Embryonic facial prominence (tissue), 1 donor: ENCODE measurements around the gene BCAR1.
"Not testable (repeated sequence)": the region's sequence is repeated elsewhere in the genome, so short reads cannot be mapped to it uniquely, and the experiment has no call there.

Source experiments
- DNase-seq: peaks from one replicate; pipeline ENCODE4 v3.0.0-alpha.2; 2016; ENCODE audit errors: extremely low spot score

BCAR1 gene

DNA sequence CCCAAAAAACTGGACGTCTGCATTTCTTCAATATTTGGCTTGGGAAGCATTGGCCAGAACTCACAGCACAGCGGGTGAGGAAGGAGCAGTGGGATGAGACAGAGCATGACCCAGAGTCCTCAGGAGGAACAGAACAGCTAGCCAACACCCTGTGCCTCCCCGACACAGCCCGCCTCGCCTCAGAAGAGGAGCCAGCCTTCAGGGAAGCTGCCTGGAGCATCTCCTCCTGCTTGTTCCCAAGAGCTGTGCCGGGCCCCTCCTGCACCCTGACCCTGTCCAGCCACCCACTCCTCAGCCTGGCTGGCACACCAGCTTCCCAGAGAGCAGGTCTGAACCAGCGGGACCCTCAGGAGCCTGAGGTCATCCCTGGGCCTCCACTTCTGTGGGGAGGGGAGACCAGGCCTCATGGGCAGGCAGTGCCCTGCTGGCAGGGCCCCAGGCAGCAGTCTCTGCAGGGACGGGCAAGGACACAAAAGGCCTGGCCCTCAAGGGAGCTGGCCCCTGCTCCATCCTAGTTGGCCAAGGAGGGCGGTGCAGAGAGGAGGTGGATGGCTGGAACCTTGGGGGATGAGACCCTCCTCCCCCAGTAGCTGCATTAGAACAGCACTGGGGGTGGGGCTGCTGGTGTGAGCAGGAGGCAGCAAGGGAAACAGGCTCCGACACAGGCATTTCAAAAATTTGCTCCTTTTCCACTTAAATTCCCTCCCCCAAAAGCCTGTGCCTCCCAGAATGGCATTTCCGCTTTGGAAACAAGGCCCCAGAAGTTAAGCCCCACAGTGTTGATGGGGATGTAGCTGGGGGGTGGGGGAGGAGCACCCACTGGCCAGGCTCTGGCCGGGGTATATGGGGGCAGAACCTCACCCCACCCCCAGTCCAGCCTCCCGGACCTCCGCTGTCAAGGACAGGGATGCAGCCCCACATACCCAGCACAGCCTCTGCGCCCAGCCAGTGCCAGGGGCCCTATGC, 1.8 kb upstream of the BCAR1 start:
- peak; percentile 52 for DNase-seq

DNA sequence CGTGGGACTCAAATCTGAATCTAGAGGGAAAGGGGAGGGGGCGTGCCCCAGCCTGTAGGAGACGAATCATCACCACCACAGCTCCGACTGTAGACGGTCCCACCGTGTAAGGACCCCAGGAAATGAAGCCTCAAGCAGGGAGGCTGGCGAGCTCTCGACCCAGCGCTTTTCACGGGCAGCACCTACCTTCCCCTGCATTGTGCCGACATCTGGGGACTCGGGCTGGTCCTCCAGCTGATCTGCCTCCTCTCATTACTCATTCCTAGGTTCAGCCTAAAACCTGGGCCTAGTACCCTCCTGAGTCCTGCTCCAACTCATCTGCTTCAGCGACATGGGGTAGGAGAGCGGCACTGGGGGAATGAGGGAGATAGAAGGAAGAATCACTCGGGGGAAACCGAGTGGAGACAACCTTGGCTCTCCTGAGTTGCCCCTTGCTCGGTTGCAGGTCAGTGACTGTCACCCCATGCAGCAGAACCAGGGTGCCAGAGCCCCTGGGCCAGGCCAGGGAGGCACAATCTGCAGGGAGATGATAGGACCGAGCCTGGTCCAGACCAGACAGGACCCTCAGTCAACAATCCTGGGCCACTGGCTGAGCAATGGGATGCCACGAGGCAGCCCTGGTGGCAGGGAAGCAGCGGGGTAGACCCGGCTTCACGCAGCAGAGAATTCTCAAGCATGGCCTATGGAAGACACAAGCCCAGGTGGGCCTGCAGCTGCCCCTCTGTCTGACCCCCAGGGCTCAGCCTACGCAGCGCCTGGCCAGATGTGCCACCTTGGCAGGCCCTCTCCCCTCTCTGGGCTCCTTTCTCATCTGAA, 833 bp upstream of the BCAR1 start:
- no peak for DNase-seq

DNA sequence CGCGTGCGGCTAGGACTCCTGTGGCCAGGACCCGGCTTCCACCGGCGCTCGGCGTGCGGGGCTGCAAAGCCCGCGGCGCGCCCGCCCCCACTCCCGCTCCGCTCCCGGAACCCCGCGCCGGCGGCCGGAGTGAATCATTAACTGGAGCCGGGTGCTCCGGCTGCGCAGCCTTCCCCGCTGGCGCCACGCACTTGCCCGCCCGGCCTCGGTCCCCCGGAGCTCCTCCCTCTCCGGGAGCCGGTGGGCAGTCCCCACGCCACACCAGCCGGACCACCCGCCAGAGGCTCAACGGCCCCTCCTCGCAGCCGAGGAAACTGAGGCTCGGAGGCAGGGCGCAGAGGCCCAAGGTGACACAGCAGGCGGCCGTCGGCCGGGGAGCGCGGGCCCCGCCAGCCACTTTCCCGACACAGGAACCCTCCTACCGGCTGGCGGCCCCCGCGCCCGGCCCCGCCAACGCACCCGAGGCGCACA, 580 bp downstream of the BCAR1 start:
- DNase-seq, result no peak

DNA sequence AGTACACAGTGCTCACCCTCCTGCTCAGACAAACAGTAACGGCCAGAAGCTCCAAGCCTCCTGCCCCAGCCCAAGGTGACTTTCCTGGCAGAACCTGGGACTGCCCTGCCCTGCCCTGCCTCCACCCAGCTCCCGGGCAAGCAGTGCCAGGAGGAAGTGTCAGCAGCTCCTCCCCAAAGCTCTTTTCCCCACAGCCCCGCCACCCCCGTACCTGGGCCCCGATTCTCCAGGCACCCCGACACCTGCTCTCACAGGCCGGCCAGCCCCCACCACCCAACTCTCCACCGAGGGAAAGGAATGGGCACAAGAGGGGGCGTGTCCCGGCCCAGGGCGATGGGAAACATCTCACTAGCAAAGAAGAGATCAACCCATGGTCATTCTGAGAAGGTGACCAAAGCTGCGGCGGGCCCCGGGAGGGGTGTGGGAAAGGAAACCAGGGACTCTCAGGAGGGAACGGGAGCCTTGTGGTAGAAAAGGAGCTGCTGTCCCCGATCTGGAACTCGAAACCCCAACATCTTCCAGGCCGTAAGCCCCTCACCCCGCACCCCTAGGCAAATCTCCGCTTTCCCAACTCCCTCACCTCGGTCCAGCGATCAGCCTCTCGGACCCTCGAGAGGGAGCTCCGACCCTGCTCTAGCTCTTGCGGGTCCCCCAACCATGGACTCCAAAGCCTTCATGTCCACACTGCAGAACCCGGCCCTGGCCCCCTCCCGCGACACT, 1.2 kb downstream of the BCAR1 start:
- no peak for DNase-seq

GRCh38 chr16:75249441-75249840, 2.0 kb downstream of the BCAR1 start:
- DNase-seq, result no peak

DNA sequence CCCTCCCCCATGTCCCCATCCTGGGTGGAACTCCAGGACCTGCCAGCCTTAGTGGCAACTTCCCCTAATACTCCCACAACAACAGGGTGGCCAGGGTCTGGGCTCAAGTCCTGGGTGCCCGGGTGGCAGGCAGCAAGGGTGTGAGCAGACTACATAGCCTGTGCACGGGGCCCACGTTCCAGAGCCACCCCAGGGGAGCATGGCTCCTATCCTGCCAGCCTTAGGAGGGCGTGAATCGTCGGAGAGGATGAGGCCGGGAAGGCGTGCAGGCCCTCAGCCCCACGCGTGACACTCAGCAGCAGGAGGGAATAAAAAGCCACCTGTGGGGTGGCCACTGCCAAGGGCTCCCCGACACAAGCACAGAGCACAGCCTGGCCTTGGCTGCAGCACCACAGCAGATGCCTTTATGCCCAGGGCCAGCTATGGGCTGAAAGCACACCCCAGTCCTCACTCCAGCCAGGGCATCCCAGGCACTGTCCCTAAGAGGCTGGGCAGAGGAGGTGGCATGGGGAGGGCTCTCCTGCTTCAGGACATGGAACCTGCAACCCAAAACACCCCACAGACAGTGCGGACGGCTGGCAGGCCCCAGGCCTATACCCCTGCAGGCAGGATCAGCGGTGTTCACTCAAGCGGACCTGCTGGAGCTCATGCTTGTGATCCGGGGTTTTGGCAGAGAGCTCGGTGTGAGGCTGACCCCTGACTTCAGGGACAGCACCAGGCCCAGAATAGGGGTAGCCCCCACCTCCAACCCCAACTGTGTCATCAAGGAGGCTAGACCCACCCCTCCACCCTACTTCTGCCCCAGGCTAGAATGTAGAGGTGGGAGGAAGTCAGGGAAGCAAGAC, 2.7 kb downstream of the BCAR1 start:
- no peak for DNase-seq

- no peak for DNase-seq
Observed at GRCh38 chr16:75248142-75248535, 3.3 kb downstream of the BCAR1 start.

DNA sequence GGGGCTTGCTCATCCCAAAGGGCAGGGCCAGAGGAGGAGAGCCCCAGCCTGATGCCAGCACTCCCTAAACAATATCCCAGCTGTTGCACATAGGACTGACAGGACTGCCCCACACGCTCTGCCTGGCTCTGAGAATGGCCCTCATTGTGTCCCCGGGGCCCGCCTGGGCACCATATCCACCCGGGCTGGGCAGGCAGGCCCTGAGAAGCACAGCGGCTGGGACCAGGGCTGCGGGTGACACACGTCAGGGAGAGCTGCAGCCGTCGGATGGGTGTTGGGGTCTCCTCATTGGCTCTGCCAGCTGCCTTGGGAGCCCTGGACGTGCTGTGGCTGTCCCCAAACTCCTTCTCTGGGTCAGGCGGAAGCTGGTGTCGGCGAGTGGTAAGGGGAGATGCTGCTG, 4.2 kb downstream of the BCAR1 start:
- no peak for DNase-seq

DNA sequence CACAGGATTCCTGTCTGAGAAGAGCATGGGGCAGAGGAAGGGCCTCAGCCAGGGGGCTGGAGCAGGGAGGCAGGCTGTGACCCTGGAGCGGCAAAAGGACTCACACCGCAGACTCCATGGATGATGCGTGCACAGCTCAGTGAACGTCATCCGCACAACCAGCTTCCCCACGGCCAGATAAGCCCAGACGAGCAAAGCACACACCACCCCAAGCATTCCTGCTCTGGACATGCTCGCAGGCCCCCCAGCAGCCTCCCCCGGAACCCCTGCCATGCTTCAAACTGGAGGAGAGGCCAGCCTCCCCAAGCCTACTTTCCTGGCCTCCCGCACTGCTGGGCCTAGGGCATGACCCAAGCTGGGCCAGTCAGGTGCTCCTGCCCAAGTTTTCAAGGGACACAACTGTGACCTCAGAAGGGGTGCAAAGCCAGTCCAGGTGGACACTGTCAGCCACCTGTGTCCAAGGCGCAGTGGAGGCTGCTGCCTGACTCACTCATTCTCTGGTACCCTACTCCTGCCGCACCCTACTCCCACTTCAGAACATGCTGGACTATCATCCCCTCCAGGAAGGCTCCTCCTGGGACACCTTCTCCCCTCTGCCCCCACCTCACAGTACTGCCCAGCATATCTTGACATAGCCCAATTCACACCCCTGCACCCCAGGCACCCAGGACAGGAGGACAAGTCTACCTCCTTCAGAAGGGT, 4.8 kb downstream of the BCAR1 start:
- DNase-seq, result no peak

DNA sequence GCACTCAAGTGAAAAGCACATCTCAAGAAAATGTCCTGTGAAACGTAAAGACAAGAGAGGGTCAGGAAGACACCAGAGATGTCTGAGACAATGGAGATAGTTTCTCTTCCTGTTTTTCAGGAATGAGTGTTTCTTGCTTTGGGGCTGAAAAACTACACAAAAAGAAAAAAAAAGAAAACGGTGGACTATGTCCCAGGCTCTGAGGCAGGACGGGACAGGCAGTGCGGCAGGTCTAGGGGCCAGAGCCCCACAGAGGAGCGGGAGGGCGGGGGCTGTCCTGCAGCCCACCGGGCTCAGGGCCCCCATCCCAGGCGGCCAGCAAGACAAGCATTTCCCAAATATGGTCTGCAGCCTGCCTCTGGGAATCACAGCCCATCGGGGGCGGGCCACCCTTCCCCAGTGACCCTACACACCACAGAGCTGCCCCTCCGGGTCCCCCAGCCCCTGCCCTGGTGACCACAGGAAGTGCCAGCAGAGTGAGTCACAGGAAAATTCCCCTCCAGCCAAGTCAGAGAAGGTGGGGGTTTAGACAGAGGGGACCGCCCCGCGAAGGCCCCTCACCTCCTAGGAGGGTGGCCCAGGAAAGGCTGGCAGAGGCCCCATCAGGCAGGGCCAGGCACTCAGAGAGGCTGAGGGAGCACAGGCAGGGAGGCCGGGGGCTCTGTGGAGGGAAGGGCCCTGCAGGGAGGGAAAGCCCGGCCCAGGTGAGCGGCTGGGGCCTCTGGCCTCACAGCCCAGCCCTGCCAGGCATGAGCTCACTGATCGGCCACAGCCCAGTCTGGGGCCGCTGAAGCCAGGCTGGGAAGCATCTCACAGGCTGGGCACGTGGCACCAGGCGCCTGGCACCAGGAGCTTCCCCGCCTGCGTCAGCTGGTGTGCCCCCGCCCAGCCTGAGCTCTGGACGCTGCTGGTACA, 6.3 kb downstream of the BCAR1 start:
- DNase-seq, result no peak

GRCh38 chr16:75244225-75244809, 7.1 kb downstream of the BCAR1 start:
- DNase-seq, result no peak

GRCh38 chr16:75243667-75244224, 7.7 kb downstream of the BCAR1 start:
- no peak for DNase-seq

DNA sequence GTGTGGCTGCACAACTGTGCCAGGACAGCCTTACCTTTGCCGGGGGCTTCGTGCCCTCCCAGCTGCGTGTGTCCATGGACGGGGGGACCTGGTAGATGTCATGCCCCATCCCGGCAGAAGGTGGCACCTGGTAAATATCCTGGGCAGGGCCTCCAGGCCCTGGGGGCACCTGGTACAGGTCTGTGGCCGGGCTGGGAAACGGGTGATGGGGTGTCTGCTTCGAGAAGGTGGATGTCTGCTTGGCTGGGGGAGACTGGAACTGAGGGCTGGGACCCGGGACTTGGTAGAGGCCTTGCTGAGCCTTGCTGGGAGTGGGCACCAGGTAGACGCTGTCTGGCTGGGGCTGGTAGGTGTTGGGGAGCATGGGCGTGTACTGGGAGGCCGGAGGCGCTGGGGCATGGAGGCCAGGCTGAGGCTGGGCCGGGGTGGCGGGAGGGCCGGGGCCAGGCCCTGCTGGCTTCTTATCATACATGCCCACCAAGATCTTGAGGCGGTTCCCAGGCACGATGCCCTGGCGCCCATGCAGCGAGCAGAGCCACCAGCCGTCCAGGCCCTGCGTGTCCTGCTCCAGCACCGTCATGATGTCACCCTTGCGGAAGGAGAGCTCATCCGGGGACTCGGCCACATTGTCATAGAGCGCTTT, 8.9 kb downstream of the BCAR1 start:
- DNase-seq, result not testable (repeated sequence)

DNA sequence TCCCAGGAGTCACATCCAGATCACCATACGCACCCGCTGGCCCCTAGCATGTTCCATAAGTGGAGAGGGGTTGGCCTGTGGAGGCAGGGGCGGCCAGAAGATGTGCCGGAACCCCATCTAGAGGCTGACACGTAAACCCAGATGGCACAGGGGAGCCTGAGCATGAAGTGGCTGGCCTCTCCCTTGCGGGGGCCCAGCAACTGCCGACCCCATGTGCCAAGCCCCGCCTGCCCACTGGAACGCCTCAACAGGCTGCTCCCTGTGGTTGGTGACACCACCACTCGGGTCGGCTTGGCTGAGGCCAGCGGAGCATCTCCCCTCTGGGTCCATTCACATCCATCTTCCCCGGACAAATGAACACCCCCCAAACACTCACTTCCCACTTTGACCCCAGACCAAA, 9.5 kb downstream of the BCAR1 start:
- DNase-seq, result no peak

DNA sequence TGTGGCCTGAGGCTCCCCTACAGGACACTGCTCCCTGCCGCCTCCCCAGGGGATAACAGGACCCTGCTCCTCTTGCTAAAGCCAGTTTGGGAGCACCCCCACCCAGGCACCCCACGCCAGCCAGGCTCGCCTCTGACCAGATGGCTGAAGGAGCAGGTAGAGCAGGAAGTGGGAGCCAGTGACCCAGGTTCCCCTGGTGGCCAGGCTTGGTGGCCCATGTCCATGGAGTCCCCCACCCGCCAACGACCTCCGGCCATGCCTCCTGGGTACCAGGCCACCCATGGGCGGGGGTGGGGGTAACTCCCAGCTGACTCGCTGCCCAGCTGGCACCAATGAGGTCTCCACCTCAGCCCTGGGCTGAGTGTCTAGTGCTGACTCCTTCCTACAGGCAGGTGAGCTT, 10.0 kb downstream of the BCAR1 start:
- no peak for DNase-seq

- DNase-seq, result not testable (repeated sequence)
Observed at GRCh38 chr16:75240633-75241032, 10.8 kb downstream of the BCAR1 start.

GRCh38 chr16:75239542-75240122, 11.8 kb downstream of the BCAR1 start:
- DNase-seq, result no peak
